Measurements from ENCODE around the gene MTFMT.

Gene MTFMT

GRCh38 chr15:64981812-64982431 is 47.5 kb downstream of the MTFMT start:
- DNase-seq, result no peak

- no peak for DNase-seq
These were observed 50.2 kb downstream of the MTFMT start for GRCh38 chr15:64979252-64979710.

GRCh38 chr15:64975390-64975789 is 54.0 kb downstream of the MTFMT start:
- no peak for DNase-seq

- DNase-seq, result no peak
These were observed 58.7 kb downstream of the MTFMT start for GRCh38 chr15:64970698-64971097.

GRCh38 chr15:64969401-64969800 is 60.0 kb downstream of the MTFMT start:
- no peak for DNase-seq

GRCh38 chr15:64961013-64961412 is 68.4 kb downstream of the MTFMT start:
- DNase-seq, result no peak

- no peak for DNase-seq
These were observed 69.3 kb downstream of the MTFMT start for GRCh38 chr15:64960153-64960552.

- DNase-seq, result no peak
These were observed 70.3 kb downstream of the MTFMT start for GRCh38 chr15:64959128-64959527.

- no peak for DNase-seq
These were observed 75.0 kb downstream of the MTFMT start for GRCh38 chr15:64954395-64954794.

- no peak for DNase-seq
These were observed 77.5 kb downstream of the MTFMT start for GRCh38 chr15:64951777-64952418.

All from CD4-positive, alpha-beta T cell treated with Interleukin-17A for 1 hour (primary cell).